CMK (cell line): ENCODE data around the gene SPEN.
"Not testable (repeated sequence)": the region's sequence is repeated elsewhere in the genome, so short reads cannot be mapped to it uniquely, and the experiment has no call there.

Experiments used
- DNase-seq: peaks from one replicate; pipeline ENCODE4 v3.0.0-alpha.2; 2010; ENCODE audit warnings: low read depth

The SPEN gene

GRCh38 chr1:15847100-15847892, at the start of gene SPEN:
Gene SPEN (plus strand): TSS chr1:15847707. CDS start chr1:15848068, 361 bp downstream.
- DNase-seq, result peak; percentile 97

- no peak for DNase-seq
These were observed 48.3 kb upstream of the SPEN start for GRCh38 chr1:15799004-15799867.

- peak; percentile 94 for DNase-seq
These were observed 47.3 kb upstream of the SPEN start for GRCh38 chr1:15799928-15800835.

DNA sequence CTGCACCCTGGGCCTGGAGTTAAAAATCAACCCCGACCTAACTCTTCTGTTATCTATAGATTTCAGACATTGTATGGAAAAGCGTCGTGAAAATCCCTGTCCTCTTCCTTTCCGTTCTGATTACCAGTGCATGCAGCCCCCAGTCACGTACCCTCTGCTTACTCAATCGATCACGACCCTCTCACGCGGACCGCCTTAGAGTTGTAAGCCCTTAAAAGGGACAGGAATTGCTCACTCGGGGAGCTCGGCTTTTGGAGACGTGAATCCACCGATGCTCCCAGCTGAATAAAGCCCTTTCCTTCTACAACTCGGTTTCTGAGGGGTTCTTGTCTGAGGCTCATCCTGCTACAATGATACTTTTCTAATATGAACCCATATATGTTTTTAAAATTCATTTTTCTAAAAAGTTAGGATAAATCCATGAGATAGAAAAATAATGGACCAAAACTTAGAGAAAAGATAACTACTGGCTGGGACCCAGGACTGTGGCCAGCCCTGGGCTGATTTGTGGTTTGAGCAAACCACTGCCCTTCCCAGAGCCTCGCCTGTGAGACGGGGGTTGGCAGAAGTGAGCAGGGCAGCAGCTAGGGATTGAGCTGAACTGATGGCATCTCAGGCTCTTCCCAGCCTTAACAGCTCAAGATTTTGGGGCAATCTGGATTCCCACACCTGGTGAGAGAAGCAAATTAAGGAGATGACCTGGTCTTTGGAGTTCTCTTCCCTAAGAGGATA, 45.1 kb upstream of the SPEN start:
- no peak for DNase-seq

DNA sequence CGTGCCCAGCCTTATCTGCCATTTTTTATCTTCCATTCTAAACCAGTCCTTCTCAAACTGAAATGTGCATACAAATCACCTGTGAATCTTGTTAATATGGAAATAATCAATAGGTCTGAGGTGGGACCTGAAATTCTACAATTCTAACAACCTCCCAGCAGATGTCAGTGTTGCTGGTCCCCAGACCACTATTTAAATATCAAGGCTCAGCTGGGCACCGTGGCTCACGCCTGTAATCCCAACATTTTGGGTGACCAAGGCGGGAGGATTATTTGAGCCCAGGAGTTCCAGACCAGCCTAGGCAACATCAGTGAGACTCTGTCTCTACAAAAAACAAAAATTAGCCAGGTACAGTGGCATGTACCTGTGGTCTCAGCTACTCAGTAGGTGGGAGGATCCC, 44.1 kb upstream of the SPEN start:
- no peak for DNase-seq

DNA sequence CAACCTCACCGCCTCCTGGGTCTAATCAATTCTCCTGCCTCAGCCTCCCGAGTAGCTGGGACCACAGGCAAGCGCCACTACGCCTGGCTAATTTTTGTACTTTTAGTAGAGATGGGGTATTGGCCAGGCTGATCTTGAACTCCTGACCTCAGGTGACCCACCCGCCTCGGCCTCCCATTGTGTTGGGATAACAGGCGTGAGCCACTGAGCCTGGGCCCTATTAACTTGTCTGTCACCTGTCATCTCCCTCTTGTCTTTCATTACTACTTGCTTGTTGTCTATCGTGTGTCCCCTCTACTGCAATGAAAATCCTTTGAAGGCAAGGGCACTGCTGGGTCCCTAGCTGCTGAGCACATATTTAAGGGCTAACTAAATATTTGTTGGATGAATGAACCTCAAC, 43.4 kb upstream of the SPEN start:
- no peak for DNase-seq

DNA sequence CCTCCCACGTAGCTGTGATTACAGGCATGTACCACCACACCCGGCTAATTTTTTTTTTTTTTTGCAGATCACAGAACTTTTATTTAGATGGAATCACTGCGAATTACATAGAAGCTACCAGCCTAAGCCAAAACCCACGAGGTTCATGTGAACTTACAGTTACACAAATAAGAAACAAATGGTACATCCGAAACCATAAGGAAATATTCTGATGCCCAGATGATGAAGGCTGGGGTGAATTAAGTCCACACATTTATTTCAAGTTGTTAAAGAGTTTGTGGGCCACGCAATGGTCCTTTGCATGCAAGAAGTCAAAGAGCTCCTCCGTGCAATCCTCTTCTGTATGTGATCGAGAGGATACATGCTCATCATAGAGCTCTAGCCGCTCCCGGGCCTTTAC, 40.4 kb upstream of the SPEN start:
- no peak for DNase-seq

- DNase-seq, result not testable (repeated sequence)
These were observed 40.0 kb upstream of the SPEN start, which contains the start of gene UQCRHL for GRCh38 chr1:15807549-15807948. Gene UQCRHL (minus strand): TSS chr1:15807649. CDS start chr1:15807649, 0 bp downstream.

DNA sequence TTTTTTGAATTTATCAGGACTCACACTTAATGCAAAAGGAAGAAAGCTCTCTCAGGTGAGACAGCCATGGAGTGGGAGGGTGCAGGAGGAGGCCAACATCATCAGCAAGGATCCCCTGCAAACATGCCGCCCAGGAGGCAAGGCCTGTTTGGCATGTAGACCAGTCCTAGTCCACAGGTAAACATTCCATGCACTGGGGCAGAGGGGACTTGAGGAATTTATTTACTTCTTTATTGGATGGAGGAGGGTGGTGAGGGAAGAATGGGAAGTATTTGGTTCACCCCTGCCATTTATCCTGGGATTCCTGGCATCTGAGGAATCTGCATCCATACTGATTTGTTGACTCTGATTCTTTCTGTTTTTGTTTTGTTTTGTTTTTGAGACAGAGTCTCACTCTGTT, 38.6 kb upstream of the SPEN start:
- no peak for DNase-seq

GRCh38 chr1:15810073-15810472, 37.4 kb upstream of the SPEN start:
- no peak for DNase-seq

- no peak for DNase-seq
These were observed 30.8 kb upstream of the SPEN start for GRCh38 chr1:15816674-15817073.

- no peak for DNase-seq
These were observed 27.0 kb upstream of the SPEN start for GRCh38 chr1:15820478-15820877.

- no peak for DNase-seq
These were observed 21.7 kb upstream of the SPEN start for GRCh38 chr1:15825800-15826199.

GRCh38 chr1:15826810-15827507, 20.5 kb upstream of the SPEN start:
- no peak for DNase-seq

DNA sequence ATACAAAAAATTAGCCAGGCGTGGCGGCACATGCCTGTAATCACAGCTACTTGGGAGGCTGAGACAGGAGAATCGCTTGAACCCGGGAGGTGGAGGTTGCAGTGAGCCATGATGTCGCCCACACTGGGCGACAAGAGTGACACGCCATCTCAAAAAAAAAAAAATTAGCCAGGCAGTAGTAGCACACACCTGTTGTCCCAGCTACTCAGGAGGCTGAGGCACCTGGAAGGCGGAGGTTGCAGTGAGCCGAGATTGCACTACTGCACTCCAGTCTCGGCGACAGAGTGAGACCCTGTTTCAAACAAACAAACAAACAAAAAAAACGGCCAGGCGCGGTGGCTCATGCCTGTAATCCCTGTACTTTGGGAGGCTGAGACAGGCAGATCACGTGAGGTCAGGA, 19.9 kb upstream of the SPEN start:
- DNase-seq, result not testable (repeated sequence)

DNA sequence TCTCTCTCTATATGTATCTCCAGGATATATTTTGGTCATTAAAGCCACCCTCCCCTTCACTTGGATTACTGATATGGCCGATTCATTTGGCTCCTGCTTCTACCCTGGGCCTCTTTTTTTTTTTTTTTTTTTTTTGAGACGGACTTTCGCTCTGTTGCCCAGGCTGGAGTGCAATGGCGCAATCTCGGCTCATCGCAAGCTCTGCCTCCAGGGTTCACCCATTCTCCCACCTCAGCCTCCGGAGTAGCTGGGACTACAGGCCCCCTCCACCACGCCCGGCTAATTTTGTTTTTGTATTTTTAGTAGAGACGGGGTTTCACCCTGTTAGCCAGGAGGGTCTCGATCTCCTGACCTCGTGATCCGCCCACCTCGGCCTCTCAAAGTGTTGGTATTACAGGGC, 18.6 kb upstream of the SPEN start:
- not testable (repeated sequence) for DNase-seq

DNA sequence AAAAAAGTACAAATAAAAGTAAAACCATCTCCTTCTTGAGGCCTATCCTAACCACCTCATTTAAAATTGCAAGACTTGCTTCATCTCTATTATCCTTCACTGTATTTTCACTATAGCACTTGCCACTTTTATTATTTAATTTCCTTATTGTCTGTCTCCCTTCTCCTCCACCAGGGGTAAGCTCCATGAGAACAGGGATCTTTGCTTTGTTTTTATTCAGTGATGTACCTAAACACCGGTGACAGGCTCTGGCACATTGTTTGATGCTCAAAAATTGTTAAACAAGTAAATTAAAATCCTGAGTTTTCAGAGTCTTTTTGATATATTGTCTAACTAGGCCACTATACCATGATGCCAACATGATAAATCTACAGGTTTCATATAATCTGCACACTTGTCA, 17.2 kb upstream of the SPEN start:
- DNase-seq, result no peak

GRCh38 chr1:15833069-15833679, 14.3 kb upstream of the SPEN start:
- DNase-seq, result peak; percentile 73

DNA sequence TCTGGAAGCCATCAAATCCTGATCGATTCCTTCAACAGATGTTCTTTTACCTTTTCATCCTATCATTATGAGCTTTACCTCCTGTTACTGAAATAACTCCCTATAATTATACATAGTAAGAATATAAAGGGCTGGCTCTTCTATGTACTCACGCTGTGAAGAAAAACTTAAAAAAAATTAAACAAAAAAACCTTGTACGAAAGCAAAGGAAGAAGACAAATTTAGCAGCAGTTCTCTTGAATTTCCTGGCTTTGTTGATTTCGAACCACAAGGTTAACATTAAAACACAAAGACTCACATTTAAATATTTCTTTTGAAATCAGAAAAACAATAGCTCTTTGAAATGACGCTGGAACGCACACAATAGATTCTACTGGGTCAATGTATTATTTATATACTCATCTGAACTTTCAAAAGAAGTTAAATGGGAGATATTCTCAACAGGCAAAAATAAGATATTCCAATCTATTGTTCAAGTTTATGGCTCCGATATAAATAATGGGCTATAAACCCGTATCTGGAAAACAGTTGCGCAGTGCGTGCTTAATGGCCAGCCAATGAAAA, 13.6 kb upstream of the SPEN start:
- no peak for DNase-seq
